ENCODE measurements around the gene SLC44A1.

SLC44A1 gene

GRCh38 chr9:105291938-105292337, 47.5 kb downstream of the SLC44A1 start:
- Histone ChIP-seq H3K36me3 (no peaks in the 10 kb centered on the region), H3K27me3 (no peaks in the 10 kb centered on the region), H3K4me3 (no peak overlapping the region), H3K27ac (no peak overlapping the region), H3K9me3 (no peaks in the 10 kb centered on the region), H3K4me1 (peaks cover 0 to 25% (median 12%) of the 10 kb centered on the region in 4 donors)
- DNase-seq = no peak
- intact Hi-C loops (cut with DNase I; ENCODE audit: low total_unique reads) = loop anchor here (2.0 kb wide), 1 partner anchor 35 kb away; no protein-coding TSS in a partner anchor
- TF ChIP-seq, protein P1, sequence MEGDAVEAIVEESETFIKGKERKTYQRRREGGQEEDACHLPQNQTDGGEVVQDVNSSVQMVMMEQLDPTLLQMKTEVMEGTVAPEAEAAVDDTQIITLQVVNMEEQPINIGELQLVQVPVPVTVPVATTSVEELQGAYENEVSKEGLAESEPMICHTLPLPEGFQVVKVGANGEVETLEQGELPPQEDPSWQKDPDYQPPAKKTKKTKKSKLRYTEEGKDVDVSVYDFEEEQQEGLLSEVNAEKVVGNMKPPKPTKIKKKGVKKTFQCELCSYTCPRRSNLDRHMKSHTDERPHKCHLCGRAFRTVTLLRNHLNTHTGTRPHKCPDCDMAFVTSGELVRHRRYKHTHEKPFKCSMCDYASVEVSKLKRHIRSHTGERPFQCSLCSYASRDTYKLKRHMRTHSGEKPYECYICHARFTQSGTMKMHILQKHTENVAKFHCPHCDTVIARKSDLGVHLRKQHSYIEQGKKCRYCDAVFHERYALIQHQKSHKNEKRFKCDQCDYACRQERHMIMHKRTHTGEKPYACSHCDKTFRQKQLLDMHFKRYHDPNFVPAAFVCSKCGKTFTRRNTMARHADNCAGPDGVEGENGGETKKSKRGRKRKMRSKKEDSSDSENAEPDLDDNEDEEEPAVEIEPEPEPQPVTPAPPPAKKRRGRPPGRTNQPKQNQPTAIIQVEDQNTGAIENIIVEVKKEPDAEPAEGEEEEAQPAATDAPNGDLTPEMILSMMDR (IDR thresholded peaks at IDR 0.05) = no peak

DNA sequence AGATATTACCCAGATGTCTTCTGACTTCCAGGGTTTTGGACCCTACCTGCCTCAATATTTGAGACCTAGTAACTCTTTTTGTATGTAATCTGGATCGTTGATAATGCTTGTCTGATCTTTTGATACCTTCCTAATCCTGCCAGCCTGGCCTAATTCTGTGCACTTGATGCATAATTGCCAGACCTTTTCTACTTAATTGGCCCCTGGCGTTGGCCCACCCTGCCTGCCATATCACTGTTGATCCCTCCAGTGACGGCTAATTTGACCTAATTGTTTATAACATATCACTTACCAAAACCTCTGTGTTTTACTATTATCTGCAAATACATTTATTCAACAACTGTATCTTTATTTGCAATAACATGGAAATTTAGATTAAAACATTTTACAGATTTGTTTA, 49.0 kb downstream of the SLC44A1 start:
- Histone ChIP-seq H3K27ac (no peak overlapping the region), H3K4me3 (no peak overlapping the region), H3K36me3 (no peaks in the 10 kb centered on the region), H3K9me3 (no peaks in the 10 kb centered on the region), H3K4me1 (peaks cover 0 to 37% (median 17%) of the 10 kb centered on the region in 4 donors), H3K27me3 (no peaks in the 10 kb centered on the region)
- intact Hi-C loops (cut with DNase I; ENCODE audit: low total_unique reads) = no loop called here
- TF ChIP-seq, protein P1 (IDR thresholded peaks at IDR 0.05) = no peak
- DNase-seq = no peak

DNA sequence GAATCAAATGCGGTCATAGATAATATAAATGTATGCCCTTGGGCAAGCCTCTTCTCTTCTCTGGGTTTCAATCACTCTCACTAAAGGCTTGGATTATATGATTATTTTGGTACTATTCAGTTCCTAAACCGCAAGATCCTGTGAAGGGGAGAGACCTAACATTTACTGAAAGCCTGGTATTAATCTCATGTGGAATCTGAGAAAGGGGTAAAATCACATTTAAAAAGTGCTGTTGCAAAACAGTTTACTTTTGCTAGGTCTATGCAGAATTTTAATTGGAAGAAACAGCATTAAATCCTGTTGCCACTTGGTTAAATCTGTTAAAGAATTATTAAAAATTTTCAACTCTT, 50.7 kb downstream of the SLC44A1 start:
- Histone ChIP-seq H3K27me3 (no peaks in the 10 kb centered on the region), H3K4me1 (peaks cover 0 to 55% (median 17%) of the 10 kb centered on the region in 4 donors), H3K9me3 (no peaks in the 10 kb centered on the region), H3K4me3 (no peak overlapping the region), H3K36me3 (peaks cover 0 to 8% (median 8%) of the 10 kb centered on the region in 3 donors), H3K27ac (no peak overlapping the region)
- no peak for DNase-seq
- intact Hi-C loops (cut with DNase I; ENCODE audit: low total_unique reads) = no loop called here
- TF ChIP-seq, protein P1 (IDR thresholded peaks at IDR 0.05) = no peak

DNA sequence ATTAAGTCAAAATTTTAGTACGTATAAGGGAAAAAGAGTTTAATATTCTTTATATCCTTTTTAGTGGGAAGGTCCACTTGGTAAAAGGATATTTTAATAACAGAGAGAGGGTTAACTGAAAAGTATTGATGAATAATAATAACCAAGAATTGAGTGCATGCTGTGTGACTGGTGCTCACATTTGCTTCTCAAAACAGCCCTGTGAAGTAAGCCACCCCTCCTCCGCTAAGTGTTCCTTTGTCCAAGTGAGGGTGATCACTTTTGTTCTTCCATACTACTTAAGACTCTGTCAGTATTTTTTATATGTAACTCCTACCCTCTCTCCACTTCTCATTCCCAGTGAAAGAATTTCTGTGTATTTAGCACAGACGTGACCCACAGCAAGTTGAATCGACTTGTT, 51.5 kb downstream of the SLC44A1 start:
- peak overlapping the region; percentile 30 to 59 for H3K27ac ChIP-seq

GRCh38 chr9:105296445-105296844, 52.0 kb downstream of the SLC44A1 start:
- Histone ChIP-seq H3K4me3 (no peak overlapping the region), H3K27ac (peak overlapping the region; percentile 30 to 59), H3K9me3 (no peaks in the 10 kb centered on the region), H3K36me3 (peaks cover 8% of the 10 kb centered on the region in 3 donors), H3K27me3 (no peaks in the 10 kb centered on the region), H3K4me1 (peaks cover 0 to 57% (median 12%) of the 10 kb centered on the region in 4 donors)
- TF ChIP-seq, protein P1 (IDR thresholded peaks at IDR 0.05) = no peak
- DNase-seq = no peak
- intact Hi-C loops (cut with DNase I; ENCODE audit: low total_unique reads) = no loop called here

More for the DNA sequence above, 51.5 kb downstream of the SLC44A1 start:
- no peak overlapping the region for H3K4me3 ChIP-seq
- intact Hi-C loops (cut with DNase I; ENCODE audit: low total_unique reads) = no loop called here
- no peak for DNase-seq
- H3K36me3 ChIP-seq = peaks cover 8% of the 10 kb centered on the region in 3 donors
- H3K27me3 ChIP-seq = no peaks in the 10 kb centered on the region
- TF ChIP-seq, protein P1 (IDR thresholded peaks at IDR 0.05) = no peak
- H3K4me1 ChIP-seq = peaks cover 0 to 57% (median 15%) of the 10 kb centered on the region in 4 donors
- no peaks in the 10 kb centered on the region for H3K9me3 ChIP-seq

- TF ChIP-seq, protein P1 (IDR thresholded peaks at IDR 0.05) = no peak
- H3K36me3 ChIP-seq = peaks cover 8% of the 10 kb centered on the region in 3 donors
- H3K4me1 ChIP-seq = peaks cover 0 to 56% (median 11%) of the 10 kb centered on the region in 4 donors
- H3K27me3 ChIP-seq = no peaks in the 10 kb centered on the region
- no peaks in the 10 kb centered on the region for H3K9me3 ChIP-seq
- peak overlapping the region; percentile 30 to 59 for H3K27ac ChIP-seq
- DNase-seq = no peak
- H3K4me3 ChIP-seq = no peak overlapping the region
- intact Hi-C loops (cut with DNase I; ENCODE audit: low total_unique reads) = no loop called here
Measured at GRCh38 chr9:105296877-105297287, 52.4 kb downstream of the SLC44A1 start.
